ENCODE data around the gene AHSG. TPM values are rescaled to one million over a fixed set of nuclear protein-coding genes. Genes with fewer than 3 reads are reported as not detected.
"Not testable (repeated sequence)": the region's sequence is repeated elsewhere in the genome, so short reads cannot be mapped to it uniquely, and the experiment has no call there.

Gene AHSG
- polyA plus RNA-seq, 1 donor (not counting 4 experiments of a cell fraction or from before 2014, with no cell fraction given), result 0.59 TPM

- Histone ChIP-seq H2AFZ (ENCODE audit: control insufficient read depth, low read length) (peak overlapping the region; percentile 95), H3K27ac (ENCODE audit: control insufficient read depth, insufficient read depth, low read length) (peak overlapping the region; percentile 88)
These were observed 46.1 kb upstream of the AHSG start for GRCh38 chr3:186566772-186567071.

GRCh38 chr3:186567072-186567921 lies 45.6 kb upstream of the AHSG start, which contains the start of gene TBCCD1:
Gene TBCCD1 (minus strand): TSS chr3:186567339. CDS start chr3:186564329, 3,010 bp downstream.
- H3K9me1 ChIP-seq (ENCODE audit: control insufficient read depth, extremely low read depth, insufficient read depth, low read length), result peaks cover 2% of the 10 kb centered on the region
- H3K36me3 ChIP-seq (ENCODE audit: control insufficient read depth in 2 of 2, extremely low read depth in 1 of 2, insufficient read depth in 2 of 2, low read length in 2 of 2), result peaks cover 0 to 2% of the 10 kb centered on the region in 2 experiments
- H3K9me3 ChIP-seq (ENCODE audit: control insufficient read depth, low read depth, low read length), result no peaks in the 10 kb centered on the region
- peak within 1 kb of the TSS; percentile 94 for H3K4me2 ChIP-seq (ENCODE audit: control insufficient read depth, extremely low read depth, insufficient read depth, low read depth, low read length)
- H3K9ac ChIP-seq (ENCODE audit: control insufficient read depth, extremely low read depth, insufficient read depth, low read length), result peak within 1 kb of the TSS; percentile 91
- peaks cover 31% of the 10 kb centered on the region for H3K79me2 ChIP-seq (ENCODE audit: control insufficient read depth, insufficient read depth, low read length)
- FAIRE-seq (no peak), DNase-seq (ENCODE audit: low read depth, low spot score) (peak; percentile 50)
- no peaks in the 10 kb centered on the region for H3K27me3 ChIP-seq (ENCODE audit: control insufficient read depth, extremely low read depth, insufficient read depth, low read length)
- TF ChIP-seq CTCF (optimal IDR thresholded peaks at IDR 0.05 in 1 of 3, IDR thresholded peaks at IDR 0.05 in 1 of 3, conservative IDR thresholded peaks at IDR 0.05 in 1 of 3; ENCODE audit: extremely low read depth in 1 of 3, insufficient read depth in 2 of 3, low read length in 3 of 3) (no peak), EZH2 (IDR thresholded peaks at IDR 0.05; ENCODE audit: low read length) (no peak)
- dilution Hi-C loops (cut with MboI; ENCODE audit: extremely low pct_ligation_motif_present, low sequenced_read_pairs), result no loop called here
- peak within 1 kb of the TSS; percentile 88 for H3K27ac ChIP-seq (ENCODE audit: control insufficient read depth, insufficient read depth, low read length)
- H4K20me1 ChIP-seq (ENCODE audit: control insufficient read depth, extremely low read depth, insufficient read depth, low read length), result no peaks in the 10 kb centered on the region
- peak within 1 kb of the TSS; percentile 82 to 94 (median 84) for H3K4me3 ChIP-seq (ENCODE audit: control insufficient read depth in 2 of 3, extremely low read depth in 1 of 3, insufficient read depth in 2 of 3, low read depth in 1 of 3, low read length in 3 of 3)
- H2AFZ ChIP-seq (ENCODE audit: control insufficient read depth, low read length), result peak within 1 kb of the TSS; percentile 95
- peaks cover 14% of the 10 kb centered on the region for H3K4me1 ChIP-seq (ENCODE audit: control insufficient read depth, extremely low read depth, insufficient read depth, low read length)

More at GRCh38 chr3:186566772-186567071, 46.1 kb upstream of the AHSG start:
- FAIRE-seq (no peak), DNase-seq (ENCODE audit: low read depth, low spot score) (no peak)
- dilution Hi-C loops (cut with MboI; ENCODE audit: extremely low pct_ligation_motif_present, low sequenced_read_pairs), result no loop called here
- TF ChIP-seq EZH2 (IDR thresholded peaks at IDR 0.05; ENCODE audit: low read length) (no peak), CTCF (optimal IDR thresholded peaks at IDR 0.05 in 1 of 3, IDR thresholded peaks at IDR 0.05 in 1 of 3, conservative IDR thresholded peaks at IDR 0.05 in 1 of 3; ENCODE audit: extremely low read depth in 1 of 3, insufficient read depth in 2 of 3, low read length in 3 of 3) (no peak)
- H3K27me3 ChIP-seq (ENCODE audit: control insufficient read depth, extremely low read depth, insufficient read depth, low read length), result no peaks in the 10 kb centered on the region
- peaks cover 14% of the 10 kb centered on the region for H3K4me1 ChIP-seq (ENCODE audit: control insufficient read depth, extremely low read depth, insufficient read depth, low read length)
- H3K4me2 ChIP-seq (ENCODE audit: control insufficient read depth, extremely low read depth, insufficient read depth, low read depth, low read length), result peak overlapping the region; percentile 66
- H3K79me2 ChIP-seq (ENCODE audit: control insufficient read depth, insufficient read depth, low read length), result peaks cover 30% of the 10 kb centered on the region
- H3K4me3 ChIP-seq (ENCODE audit: control insufficient read depth in 2 of 3, extremely low read depth in 1 of 3, insufficient read depth in 2 of 3, low read depth in 1 of 3, low read length in 3 of 3), result peak overlapping the region; percentile 82 to 94 (median 84)
- H3K9me1 ChIP-seq (ENCODE audit: control insufficient read depth, extremely low read depth, insufficient read depth, low read length), result peaks cover 2% of the 10 kb centered on the region
- peaks cover 2 to 5% of the 10 kb centered on the region in 2 experiments for H3K36me3 ChIP-seq (ENCODE audit: control insufficient read depth in 2 of 2, extremely low read depth in 1 of 2, insufficient read depth in 2 of 2, low read length in 2 of 2)
- H3K9ac ChIP-seq (ENCODE audit: control insufficient read depth, extremely low read depth, insufficient read depth, low read length), result peak overlapping the region; percentile 91
- no peaks in the 10 kb centered on the region for H3K9me3 ChIP-seq (ENCODE audit: control insufficient read depth, low read depth, low read length)
- H4K20me1 ChIP-seq (ENCODE audit: control insufficient read depth, extremely low read depth, insufficient read depth, low read length), result no peaks in the 10 kb centered on the region

- peak overlapping the region; percentile 46 to 87 (median 78) for H3K4me3 ChIP-seq (ENCODE audit: control insufficient read depth in 2 of 3, extremely low read depth in 1 of 3, insufficient read depth in 2 of 3, low read depth in 1 of 3, low read length in 3 of 3)
- FAIRE-seq; H3K27ac ChIP-seq (ENCODE audit: control insufficient read depth, insufficient read depth, low read length); H3K9me1 ChIP-seq (ENCODE audit: control insufficient read depth, extremely low read depth, insufficient read depth, low read length); H2AFZ ChIP-seq (ENCODE audit: control insufficient read depth, low read length); H3K27me3 ChIP-seq (ENCODE audit: control insufficient read depth, extremely low read depth, insufficient read depth, low read length); dilution Hi-C loops (cut with MboI; ENCODE audit: extremely low pct_ligation_motif_present, low sequenced_read_pairs); H4K20me1 ChIP-seq (ENCODE audit: control insufficient read depth, extremely low read depth, insufficient read depth, low read length); DNase-seq (ENCODE audit: low read depth, low spot score); H3K9me3 ChIP-seq (ENCODE audit: control insufficient read depth, low read depth, low read length): not testable (repeated sequence)
- H3K9ac ChIP-seq (ENCODE audit: control insufficient read depth, extremely low read depth, insufficient read depth, low read length), result peak overlapping the region; percentile 55
- H3K79me2 ChIP-seq (ENCODE audit: control insufficient read depth, insufficient read depth, low read length), result peaks cover 39% of the 10 kb centered on the region
- peaks cover 2 to 11% of the 10 kb centered on the region in 2 experiments for H3K36me3 ChIP-seq (ENCODE audit: control insufficient read depth in 2 of 2, extremely low read depth in 1 of 2, insufficient read depth in 2 of 2, low read length in 2 of 2)
- H3K4me2 ChIP-seq (ENCODE audit: control insufficient read depth, extremely low read depth, insufficient read depth, low read depth, low read length), result peak overlapping the region; percentile 90
- peaks cover 14% of the 10 kb centered on the region for H3K4me1 ChIP-seq (ENCODE audit: control insufficient read depth, extremely low read depth, insufficient read depth, low read length)
These were observed 43.5 kb upstream of the AHSG start for GRCh38 chr3:186569361-186569760.

All from keratinocyte (primary cell).